Sigmoid colon (tissue), 7 donors: ENCODE data around the gene CRKL. TPM values are rescaled to one million over a fixed set of nuclear protein-coding genes. Genes with fewer than 3 reads are reported as not detected.
"Not testable (repeated sequence)": the region's sequence is repeated elsewhere in the genome, so short reads cannot be mapped to it uniquely, and the experiment has no call there.

Source experiments
- DNase-seq: peaks from one replicate; pipeline ENCODE4 v3.0.0-alpha.2; 2019
- H3K27ac ChIP-seq, 4 donors: fragments of 200-600 bp; sonication (generic); one replicate each; pipeline ENCODE4 v1.5.1; 2016 to 2019; ENCODE audit warnings: mild to moderate bottlenecking in 1 of 4
- H3K27me3 ChIP-seq, 3 donors: fragments of 200-600 bp; sonication (generic); one replicate each; pipeline ENCODE4 v1.5.1; 2019; ENCODE audit warnings: mild to moderate bottlenecking in 1 of 3
- H3K36me3 ChIP-seq, 4 donors: fragments of 200-600 bp; sonication (generic); one replicate each; pipeline ENCODE4 v1.5.1; 2016 to 2019
- H3K4me1 ChIP-seq, 4 donors: fragments of 200-600 bp; sonication (generic); one replicate each; pipeline ENCODE4 v1.5.1; 2017 to 2019
- H3K4me3 ChIP-seq, 4 donors: fragments of 200-600 bp; sonication (generic); one replicate each; pipeline ENCODE4 v1.5.1; 2017 to 2019; ENCODE audit warnings: mild to moderate bottlenecking in 2 of 4, moderate library complexity in 1 of 4
- H3K9me3 ChIP-seq, 4 donors: fragments of 200-600 bp in 3 of 4; sonication (generic) in 3 of 4; one replicate each; pipeline versions ENCODE4 v1.5.1 to v1.6.1; 2013 to 2019
- EP300 ChIP-seq, 4 donors: sonication (generic); formaldehyde crosslinking; IDR thresholded peaks; one replicate each; pipeline ENCODE4 v1.6.1; 2017; ENCODE audit warnings: antibody characterized with exemption in 4 of 4
- POLR2A ChIP-seq, 2 donors: fragments of 450-650 bp; IDR thresholded peaks; one replicate each; pipeline ENCODE4 v1.6.1; 2016; ENCODE audit warnings: antibody characterized with exemption in 2 of 2, mild to moderate bottlenecking in 2 of 2, moderate library complexity in 2 of 2
- POLR2AphosphoS5 ChIP-seq, 4 donors: sonication (generic); formaldehyde crosslinking; IDR thresholded peaks; one replicate each; pipeline ENCODE4 v1.6.1; 2017; ENCODE audit warnings: antibody characterized with exemption in 4 of 4
- WGBS, 2 donors: extraction: QIAGEN DNeasy Blood & Tissue Kit; methylation state at CpG; one replicate each; pipeline ENCODE4 v1.1.7; 2013; 5-methylcytosine and 5-hydroxymethylcytosine counted together
- intact Hi-C: fragments of 100-400 bp; cut with DNase I; formaldehyde crosslinking; loops from one replicate; pipeline ENCODE4 v1.15.1; 2023
- polyA plus RNA-seq, 3 donors: library from polyadenylated mRNA; stranded (reverse); fragments of 200-250 nt; gene quantifications; one replicate each; pipeline ENCODE4 v1.2.3, GENCODE V29; 2013
- total RNA-seq, 4 donors: library from RNA; depleted of rRNA; stranded (reverse); fragments of >200 nt; gene quantifications; one replicate each; pipeline ENCODE4 v1.1.0, GENCODE V29; 2016
- TF ChIP-seq, protein P1 (sequence below), 4 experiments: fragments of 450-650 bp in 3 of 4; fragments of 200-600 bp in 1 of 4; IDR thresholded peaks; one replicate each; pipeline ENCODE4 v1.5.1; 2016 to 2019; ENCODE audit warnings: antibody characterized with exemption in 4 of 4, mild to moderate bottlenecking in 3 of 4, moderate library complexity in 2 of 4
- donor health status: healthy with polysubstance abuse.
- donor health status: Bipolar disorder and iron deficiency.
- donor health status: healthy.

CRKL gene
- total and polyA plus RNA-seq, 7 donors, result 16.8 to 37.1 (median 35.6) TPM

DNA sequence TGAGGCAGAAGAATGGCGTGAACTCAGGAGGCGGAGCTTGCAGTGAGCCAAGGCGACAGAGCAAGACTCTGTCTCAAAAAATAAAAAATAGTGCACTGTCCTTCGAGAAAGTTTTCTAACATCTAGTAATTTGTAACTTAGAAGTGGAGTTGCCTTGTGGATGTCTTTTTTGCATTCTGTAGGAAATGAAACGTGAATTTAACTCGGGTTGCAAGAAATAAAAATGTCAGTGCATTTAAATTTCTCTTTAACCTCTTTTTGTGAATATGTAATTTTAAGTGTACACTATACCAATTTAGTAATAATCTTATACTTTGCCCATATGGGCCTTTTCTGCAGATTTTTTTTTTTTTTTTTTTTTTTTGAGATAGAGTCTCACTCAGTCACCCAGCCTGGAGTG lies 26.2 kb upstream of the CRKL start:
- Histone ChIP-seq H3K4me1 (no peaks in the 10 kb centered on the region), H3K36me3 (peaks cover 0 to 34% (median 13%) of the 10 kb centered on the region in 4 donors), H3K4me3 (no peak overlapping the region), H3K27ac (no peak overlapping the region), H3K27me3 (no peaks in the 10 kb centered on the region), H3K9me3 (no peaks in the 10 kb centered on the region)
- intact Hi-C loops, result no loop called here
- no peak for DNase-seq
- WGBS, 2 donors, result 94 to 96% methylated on average over 6 of the region's 6 CpGs
- TF ChIP-seq POLR2AphosphoS5 (IDR thresholded peaks at IDR 0.05), result no peak
- no peak for TF ChIP-seq POLR2A (IDR thresholded peaks at IDR 0.05)
- no peak for TF ChIP-seq EP300 (IDR thresholded peaks at IDR 0.05)
- TF ChIP-seq, protein P1, sequence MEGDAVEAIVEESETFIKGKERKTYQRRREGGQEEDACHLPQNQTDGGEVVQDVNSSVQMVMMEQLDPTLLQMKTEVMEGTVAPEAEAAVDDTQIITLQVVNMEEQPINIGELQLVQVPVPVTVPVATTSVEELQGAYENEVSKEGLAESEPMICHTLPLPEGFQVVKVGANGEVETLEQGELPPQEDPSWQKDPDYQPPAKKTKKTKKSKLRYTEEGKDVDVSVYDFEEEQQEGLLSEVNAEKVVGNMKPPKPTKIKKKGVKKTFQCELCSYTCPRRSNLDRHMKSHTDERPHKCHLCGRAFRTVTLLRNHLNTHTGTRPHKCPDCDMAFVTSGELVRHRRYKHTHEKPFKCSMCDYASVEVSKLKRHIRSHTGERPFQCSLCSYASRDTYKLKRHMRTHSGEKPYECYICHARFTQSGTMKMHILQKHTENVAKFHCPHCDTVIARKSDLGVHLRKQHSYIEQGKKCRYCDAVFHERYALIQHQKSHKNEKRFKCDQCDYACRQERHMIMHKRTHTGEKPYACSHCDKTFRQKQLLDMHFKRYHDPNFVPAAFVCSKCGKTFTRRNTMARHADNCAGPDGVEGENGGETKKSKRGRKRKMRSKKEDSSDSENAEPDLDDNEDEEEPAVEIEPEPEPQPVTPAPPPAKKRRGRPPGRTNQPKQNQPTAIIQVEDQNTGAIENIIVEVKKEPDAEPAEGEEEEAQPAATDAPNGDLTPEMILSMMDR (IDR thresholded peaks at IDR 0.05), result no peak

DNA sequence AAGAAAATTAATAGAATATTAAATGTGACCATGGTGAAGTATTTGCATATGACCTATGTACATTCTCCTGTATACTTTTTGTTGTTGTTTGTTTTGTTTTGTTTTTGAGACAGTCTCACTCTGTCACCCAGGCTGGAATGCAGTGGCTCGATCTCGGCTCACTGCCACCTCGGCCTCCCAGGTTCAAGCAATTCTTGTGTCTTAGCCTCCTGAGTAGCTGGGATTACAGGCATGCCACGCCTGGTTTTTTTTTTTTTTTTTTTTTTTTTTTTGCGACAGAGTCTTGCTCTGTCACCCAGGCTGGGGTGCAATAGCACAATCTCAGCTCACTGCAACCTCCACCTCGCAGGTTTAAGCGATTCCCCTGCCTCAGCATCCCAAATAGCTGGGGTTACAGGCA lies 19.5 kb upstream of the CRKL start:
- H3K27me3 ChIP-seq, H3K36me3 ChIP-seq, intact Hi-C loops, H3K9me3 ChIP-seq, H3K4me1 ChIP-seq, DNase-seq, H3K4me3 ChIP-seq, H3K27ac ChIP-seq: not testable (repeated sequence)
- 84 to 90% methylated on average over 7 of the region's 7 CpGs for WGBS, 2 donors

DNA sequence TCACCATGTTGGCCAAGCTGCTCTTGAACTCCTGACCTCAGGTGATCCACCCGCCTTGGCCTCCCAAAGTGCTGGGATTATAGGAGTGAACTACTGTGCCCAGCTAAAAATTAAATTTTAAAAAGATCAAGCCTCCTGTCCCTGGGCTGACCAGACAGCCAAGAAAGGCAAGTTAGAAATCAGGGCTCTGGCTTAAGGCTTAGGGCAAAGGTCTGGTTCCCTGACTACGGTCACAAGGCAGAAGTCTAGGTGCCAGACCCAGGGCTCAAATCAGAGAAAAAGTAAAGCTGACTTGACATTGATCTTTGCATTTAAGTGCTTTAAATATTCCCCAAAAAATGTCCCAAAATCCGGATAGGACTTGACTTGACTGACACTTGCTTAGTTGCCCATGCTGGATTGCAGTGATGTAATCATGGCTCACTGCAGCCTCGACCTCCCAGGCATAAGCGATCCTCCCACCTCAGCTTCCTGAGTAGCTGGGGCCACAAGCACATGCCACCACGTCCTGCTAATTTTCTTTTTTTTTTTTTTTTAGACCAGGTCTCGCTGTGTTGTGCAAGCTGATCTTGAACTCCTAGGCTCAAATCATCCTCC lies 17.3 kb upstream of the CRKL start:
- intact Hi-C loops, result no loop called here
- Histone ChIP-seq H3K27ac (no peak overlapping the region), H3K4me3 (no peak overlapping the region), H3K9me3 (no peaks in the 10 kb centered on the region), H3K4me1 (no peaks in the 10 kb centered on the region), H3K36me3 (no peaks in the 10 kb centered on the region), H3K27me3 (no peaks in the 10 kb centered on the region)
- WGBS, 2 donors, result 75 to 84% methylated on average over 7 of the region's 7 CpGs
- TF ChIP-seq, protein P1 (IDR thresholded peaks at IDR 0.05), result no peak
- TF ChIP-seq POLR2A (IDR thresholded peaks at IDR 0.05) (no peak), POLR2AphosphoS5 (IDR thresholded peaks at IDR 0.05) (no peak), EP300 (IDR thresholded peaks at IDR 0.05) (no peak)
- DNase-seq, result no peak

DNA sequence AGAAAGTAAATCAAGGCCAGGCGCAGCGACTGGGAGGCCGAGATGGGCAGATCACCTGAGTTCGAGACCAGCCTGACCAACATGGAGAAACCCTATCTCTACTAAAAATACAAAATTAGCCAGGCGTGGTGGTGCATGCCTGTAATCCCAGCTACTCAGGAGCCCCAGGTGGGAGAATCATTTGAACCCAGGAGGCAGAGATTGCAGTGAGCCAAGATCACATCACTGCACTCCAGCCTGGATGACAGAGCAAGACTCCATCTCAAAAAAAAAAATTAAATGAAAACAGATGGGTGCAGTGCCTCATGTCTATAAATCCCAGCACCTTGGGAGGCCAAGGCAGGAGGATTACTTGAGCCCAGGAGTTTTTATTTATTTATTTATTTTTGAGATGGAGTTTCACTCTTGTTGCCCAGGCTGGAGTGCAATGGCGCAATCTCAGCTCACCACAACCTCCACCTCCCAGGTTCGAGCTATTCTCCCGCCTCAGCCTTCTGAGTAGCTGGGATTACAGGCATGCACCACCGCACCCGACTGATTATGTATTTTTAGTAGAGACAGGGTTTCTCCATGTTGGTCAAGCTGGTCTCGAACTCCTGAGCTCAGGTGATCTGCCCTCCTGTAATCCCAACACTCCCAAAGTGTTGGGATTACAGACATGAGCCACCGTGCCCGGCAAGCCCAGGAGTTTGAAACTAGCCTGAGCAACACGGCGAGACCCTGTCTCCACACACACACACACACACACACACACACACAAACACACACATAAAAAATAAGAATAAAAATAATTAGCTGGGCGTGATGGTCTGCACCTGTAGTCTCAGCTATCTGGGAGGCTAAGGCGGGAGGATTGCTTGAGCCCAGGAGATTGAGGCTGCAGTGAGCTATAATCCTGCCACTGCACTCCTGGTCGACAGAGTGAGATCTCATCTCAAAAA lies 15.8 kb upstream of the CRKL start:
- H3K27me3 ChIP-seq, H3K4me3 ChIP-seq, H3K4me1 ChIP-seq, H3K36me3 ChIP-seq, intact Hi-C loops, H3K9me3 ChIP-seq, H3K27ac ChIP-seq, DNase-seq: not testable (repeated sequence)
- 93 to 94% methylated on average over 18 of the region's 18 CpGs for WGBS, 2 donors

DNA sequence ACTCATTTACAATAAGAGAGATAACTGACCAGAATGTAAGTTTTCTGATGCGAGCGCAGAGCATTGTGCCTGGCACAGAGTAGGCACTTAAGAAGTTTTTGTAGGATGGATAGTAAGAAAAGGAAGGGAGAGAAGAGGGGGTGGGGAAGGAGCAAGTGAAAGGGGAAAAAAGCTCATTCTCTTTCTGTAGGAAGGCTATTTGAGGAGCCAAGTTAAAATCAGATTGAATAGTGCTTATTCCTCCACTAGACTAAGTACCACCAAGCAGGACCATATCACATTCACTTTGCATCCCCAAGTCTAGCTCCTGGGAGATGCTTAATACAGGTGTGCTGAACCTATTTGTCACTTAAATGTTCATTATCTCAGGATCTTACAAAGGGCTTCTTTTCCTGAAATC lies 14.1 kb upstream of the CRKL start:
- Histone ChIP-seq H3K4me3 (no peak overlapping the region), H3K9me3 (no peaks in the 10 kb centered on the region), H3K36me3 (no peaks in the 10 kb centered on the region), H3K27me3 (no peaks in the 10 kb centered on the region), H3K4me1 (no peaks in the 10 kb centered on the region), H3K27ac (no peak overlapping the region)
- intact Hi-C loops, result no loop called here
- DNase-seq, result no peak
- 97 to 98% methylated on average over 2 of the region's 2 CpGs for WGBS, 2 donors
- no peak for TF ChIP-seq EP300 (IDR thresholded peaks at IDR 0.05)
- TF ChIP-seq, protein P1 (IDR thresholded peaks at IDR 0.05), result no peak
- no peak for TF ChIP-seq POLR2AphosphoS5 (IDR thresholded peaks at IDR 0.05)
- TF ChIP-seq POLR2A (IDR thresholded peaks at IDR 0.05), result no peak
